ENCODE data around the gene CASTOR1.

The CASTOR1 gene

GRCh38 chr22:30238661-30239487, 50.4 kb downstream of the CASTOR1 start:
- in situ Hi-C loops (cut with HindIII; ENCODE audit: low sequenced_read_pairs): no loop called here
- no peak for DNase-seq (ENCODE audit: low read depth)
- H3K4me3 ChIP-seq (ENCODE audit: low read depth, low read length): no peak overlapping the region
- TF ChIP-seq, protein P1, sequence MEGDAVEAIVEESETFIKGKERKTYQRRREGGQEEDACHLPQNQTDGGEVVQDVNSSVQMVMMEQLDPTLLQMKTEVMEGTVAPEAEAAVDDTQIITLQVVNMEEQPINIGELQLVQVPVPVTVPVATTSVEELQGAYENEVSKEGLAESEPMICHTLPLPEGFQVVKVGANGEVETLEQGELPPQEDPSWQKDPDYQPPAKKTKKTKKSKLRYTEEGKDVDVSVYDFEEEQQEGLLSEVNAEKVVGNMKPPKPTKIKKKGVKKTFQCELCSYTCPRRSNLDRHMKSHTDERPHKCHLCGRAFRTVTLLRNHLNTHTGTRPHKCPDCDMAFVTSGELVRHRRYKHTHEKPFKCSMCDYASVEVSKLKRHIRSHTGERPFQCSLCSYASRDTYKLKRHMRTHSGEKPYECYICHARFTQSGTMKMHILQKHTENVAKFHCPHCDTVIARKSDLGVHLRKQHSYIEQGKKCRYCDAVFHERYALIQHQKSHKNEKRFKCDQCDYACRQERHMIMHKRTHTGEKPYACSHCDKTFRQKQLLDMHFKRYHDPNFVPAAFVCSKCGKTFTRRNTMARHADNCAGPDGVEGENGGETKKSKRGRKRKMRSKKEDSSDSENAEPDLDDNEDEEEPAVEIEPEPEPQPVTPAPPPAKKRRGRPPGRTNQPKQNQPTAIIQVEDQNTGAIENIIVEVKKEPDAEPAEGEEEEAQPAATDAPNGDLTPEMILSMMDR (IDR thresholded peaks at IDR 0.05; ENCODE audit: low read depth, low read length, missing control alignments): no peak

- in situ Hi-C loops (cut with HindIII; ENCODE audit: low sequenced_read_pairs): no loop called here
- no peak for DNase-seq (ENCODE audit: low read depth)
- H3K4me3 ChIP-seq (ENCODE audit: low read depth, low read length): no peak overlapping the region
- TF ChIP-seq, protein P1 (IDR thresholded peaks at IDR 0.05; ENCODE audit: low read depth, low read length, missing control alignments): no peak
These were observed 51.2 kb downstream of the CASTOR1 start for GRCh38 chr22:30238136-30238535.

DNA sequence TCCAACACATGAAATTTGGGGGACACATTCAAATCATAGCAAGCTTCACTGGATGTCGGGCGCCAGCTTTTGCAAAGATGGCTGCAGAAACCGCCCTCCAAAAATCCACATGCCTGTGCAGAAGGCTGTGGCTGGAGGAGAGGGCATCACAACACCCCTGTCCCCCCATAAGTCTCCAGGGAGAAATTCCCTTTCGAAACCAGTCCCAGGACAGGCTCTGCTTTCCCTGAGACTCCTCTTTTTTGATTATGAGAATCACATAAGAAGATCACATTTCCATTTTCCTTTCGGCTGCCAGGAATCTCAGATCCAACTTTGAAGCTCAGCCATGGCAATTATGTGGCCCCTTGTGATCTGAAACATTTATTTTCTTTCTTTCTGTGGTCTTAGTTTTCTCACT, 52.4 kb downstream of the CASTOR1 start:
- no peak overlapping the region for H3K4me3 ChIP-seq (ENCODE audit: low read depth, low read length)
- TF ChIP-seq, protein P1 (IDR thresholded peaks at IDR 0.05; ENCODE audit: low read depth, low read length, missing control alignments): no peak
- no peak for DNase-seq (ENCODE audit: low read depth)
- in situ Hi-C loops (cut with HindIII; ENCODE audit: low sequenced_read_pairs): no loop called here

DNA sequence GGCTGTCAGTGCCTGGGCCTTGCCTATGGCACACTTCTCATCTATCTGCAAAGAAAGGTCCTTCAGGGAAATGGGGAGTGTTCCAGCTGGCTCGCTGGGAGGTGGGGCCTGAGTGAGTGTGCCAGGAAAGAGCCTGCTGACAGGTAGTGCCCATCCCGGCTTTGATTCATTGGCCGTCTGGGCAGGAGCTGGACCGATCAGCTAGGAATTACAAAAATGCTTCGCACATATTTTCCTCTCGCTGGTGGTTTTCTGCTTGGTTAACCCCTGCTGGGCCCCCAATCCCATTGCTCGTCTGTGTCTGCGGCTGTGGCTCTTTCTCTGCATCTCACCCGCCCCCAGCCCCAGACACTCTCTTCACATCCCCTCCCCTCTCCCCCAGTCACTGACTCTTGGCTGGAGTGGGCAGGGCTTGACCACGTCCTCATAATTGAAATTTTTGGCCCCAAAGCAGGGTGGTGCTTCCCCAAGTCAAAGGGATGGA, 53.6 kb downstream of the CASTOR1 start:
- TF ChIP-seq, protein P1 (IDR thresholded peaks at IDR 0.05; ENCODE audit: low read depth, low read length, missing control alignments): no peak
- peak; percentile 95 for DNase-seq (ENCODE audit: low read depth)
- no peak overlapping the region for H3K4me3 ChIP-seq (ENCODE audit: low read depth, low read length)
- in situ Hi-C loops (cut with HindIII; ENCODE audit: low sequenced_read_pairs): no loop called here

Data from astrocyte of the cerebellum (primary cell).